Fibroblast of mammary gland (primary cell): Measurements from ENCODE around the gene OXSR1.
A peak's percentile ranks its signal among the peaks of the same experiment; 100 is the strongest.
"Not testable (repeated sequence)": the region's sequence is repeated elsewhere in the genome, so short reads cannot be mapped to it uniquely, and the experiment has no call there.

Experiments used
- DNase-seq: peaks from one replicate; pipeline ENCODE4 v3.0.0-alpha.2; 2010; ENCODE audit warnings: low read depth
- H3K4me3 ChIP-seq: 2 replicates; pipeline ENCODE4 v1.5.1; 2011; ENCODE audit warnings: low read depth, mild to moderate bottlenecking, low read length, moderate library complexity; ENCODE audit not compliant: control insufficient read depth
- CTCF ChIP-seq: conservative IDR thresholded peaks from 2 replicates; pipeline ENCODE4 v1.5.1; 2011; ENCODE audit warnings: low read depth, low read length, inconsistent platforms; ENCODE audit not compliant: control insufficient read depth, insufficient read depth

The OXSR1 gene

DNA sequence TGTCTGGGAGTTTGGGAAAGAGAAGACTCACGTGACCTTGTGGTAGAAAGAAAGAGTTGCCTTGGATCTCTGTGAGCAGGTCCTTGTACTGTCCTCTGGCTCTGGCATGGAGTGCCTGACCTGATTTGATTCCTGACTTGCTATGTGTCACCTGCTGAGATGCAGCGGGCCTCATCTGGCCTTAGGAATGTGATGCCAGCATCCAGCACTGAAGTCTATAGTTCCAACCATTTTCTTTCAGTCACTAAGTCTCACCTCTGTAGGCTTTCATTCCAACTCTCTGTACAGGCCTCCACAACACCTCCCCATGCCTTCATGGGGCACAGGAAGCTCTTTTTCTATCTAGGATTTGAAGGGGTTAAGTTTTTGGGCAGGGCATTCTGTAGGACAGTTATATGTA, 12.1 kb upstream of the OXSR1 start:
- no peak for DNase-seq
- TF ChIP-seq CTCF, result no peak
- H3K4me3 ChIP-seq, result no peak overlapping the region

GRCh38 chr3:38154033-38154494, 11.3 kb upstream of the OXSR1 start:
- TF ChIP-seq CTCF, result no peak
- H3K4me3 ChIP-seq, result no peak overlapping the region
- peak; percentile 96 for DNase-seq

GRCh38 chr3:38154625-38155255, 10.6 kb upstream of the OXSR1 start:
- DNase-seq, result no peak
- TF ChIP-seq CTCF, result no peak
- no peak overlapping the region for H3K4me3 ChIP-seq

DNA sequence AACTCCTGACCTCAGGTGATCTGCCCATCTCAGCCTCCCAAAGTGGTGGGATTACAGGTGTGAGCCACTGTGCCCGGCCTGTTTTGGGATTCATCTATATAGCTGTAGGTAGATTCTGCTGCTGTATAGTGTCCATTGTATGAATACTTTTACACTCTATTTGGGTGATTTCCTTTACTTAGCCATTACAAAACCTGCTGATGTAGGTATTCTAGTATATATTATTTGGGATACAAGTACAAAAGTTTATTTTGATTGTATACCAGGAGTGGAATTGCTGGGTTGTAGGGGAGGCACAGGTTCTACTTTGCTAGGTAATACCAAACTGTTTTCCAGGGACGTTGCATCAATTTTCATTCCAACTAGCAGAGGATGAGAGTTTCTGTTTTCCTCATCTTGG, 9.5 kb upstream of the OXSR1 start:
- DNase-seq, result no peak
- H3K4me3 ChIP-seq, result no peak overlapping the region
- TF ChIP-seq CTCF, result no peak

- no peak for TF ChIP-seq CTCF
- DNase-seq, result no peak
- H3K4me3 ChIP-seq, result no peak overlapping the region
These were observed 8.2 kb upstream of the OXSR1 start for GRCh38 chr3:38157117-38157516.

- no peak for TF ChIP-seq CTCF
- DNase-seq, result no peak
- H3K4me3 ChIP-seq, result no peak overlapping the region
These were observed 7.7 kb upstream of the OXSR1 start for GRCh38 chr3:38157595-38157994.

DNA sequence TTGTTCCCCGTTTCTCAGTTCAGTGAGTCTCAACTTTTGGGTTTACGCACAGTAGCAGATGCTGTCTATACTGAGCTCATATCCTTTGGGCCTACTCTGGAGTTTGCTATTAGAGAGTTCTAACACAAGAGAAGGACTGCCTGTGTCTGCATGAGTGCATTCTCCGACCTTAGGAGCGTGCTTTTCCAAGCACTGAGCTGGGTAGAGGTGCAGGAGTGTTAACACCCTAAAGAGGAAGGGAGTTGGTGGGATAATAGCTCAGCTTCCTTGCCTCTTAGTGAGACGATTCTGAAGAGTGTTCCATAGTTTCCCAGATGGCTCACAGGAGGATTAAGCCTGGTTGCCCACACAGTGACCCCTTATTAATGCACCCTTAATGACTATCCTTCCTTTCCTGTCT, 6.9 kb upstream of the OXSR1 start:
- no peak for DNase-seq

DNA sequence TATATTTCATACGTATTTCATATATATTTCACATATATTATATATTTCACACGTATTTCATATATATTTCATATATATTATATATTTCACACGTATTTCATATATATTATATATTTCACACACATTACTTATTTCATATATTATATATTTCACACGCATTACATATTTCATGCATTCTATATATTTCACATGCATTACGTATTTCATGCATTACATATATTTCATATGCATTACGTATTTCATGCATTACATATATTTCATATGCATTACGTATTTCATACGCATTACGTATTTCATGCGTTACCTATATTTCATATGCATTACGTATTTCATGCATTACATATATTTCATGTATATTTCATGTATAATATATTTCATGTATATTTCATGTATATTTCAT, 4.6 kb upstream of the OXSR1 start:
- DNase-seq, H3K4me3 ChIP-seq: not testable (repeated sequence)

More for the DNA sequence above, 6.9 kb upstream of the OXSR1 start:
- H3K4me3 ChIP-seq, result no peak overlapping the region
- TF ChIP-seq CTCF, result no peak
